Measurements from ENCODE around the gene TNIK. TPM values are rescaled to one million over a fixed set of nuclear protein-coding genes. Genes with fewer than 3 reads are reported as not detected.

TNIK gene
- total and polyA plus RNA-seq, 10 of the 15 experiments (the other 5 are each of a cell fraction or from before 2014, with no cell fraction given) = 13.9 to 74.3 (median 48.2) TPM

DNA sequence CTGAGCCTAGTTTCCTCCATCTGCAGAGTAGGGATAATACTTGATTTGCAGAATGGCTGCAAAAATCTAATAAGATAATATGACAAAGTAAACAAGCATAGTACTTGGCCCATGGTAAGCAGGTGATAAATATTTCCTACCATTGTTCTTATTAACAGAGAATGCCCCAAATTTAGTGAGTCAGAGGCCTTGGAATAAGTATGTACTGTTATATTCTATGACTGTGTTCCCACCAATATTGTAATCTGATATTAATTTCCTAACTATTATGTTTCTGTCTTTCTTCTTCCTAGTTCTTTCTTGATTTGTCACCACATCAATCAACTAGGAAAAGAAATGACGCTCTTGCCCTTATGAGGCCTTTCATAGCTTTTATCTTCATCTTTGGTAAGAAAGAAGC is 255.3 kb downstream of the TNIK start:
- H2AFZ ChIP-seq (ENCODE audit: control insufficient read depth, low read depth, low read length) = no peak overlapping the region
- no peak for TF ChIP-seq CEBPB (IDR thresholded peaks at IDR 0.05; ENCODE audit: borderline replicate concordance in 1 of 2, low read depth in 2 of 2, low read length in 2 of 2)
- no peak for TF ChIP-seq TCF12 (IDR thresholded peaks at IDR 0.05; ENCODE audit: low read depth, low read length)
- no peak for TF ChIP-seq IKZF2 (IDR thresholded peaks at IDR 0.05)
- no peak for TF ChIP-seq TBL1XR1 (IDR thresholded peaks at IDR 0.05; ENCODE audit: low read depth, low read length)
- TF ChIP-seq ZNF384 (IDR thresholded peaks at IDR 0.05; ENCODE audit: borderline replicate concordance, low read depth, low read length) = no peak
- TF ChIP-seq HDAC6 (IDR thresholded peaks at IDR 0.05; ENCODE audit: unreplicated experiment) = no peak
- no peak for TF ChIP-seq NFIC (IDR thresholded peaks at IDR 0.05; ENCODE audit: low read depth, low read length)
- TF ChIP-seq ELK1 (IDR thresholded peaks at IDR 0.05; ENCODE audit: low read depth, low read length) = no peak
- TF ChIP-seq, protein P1, sequence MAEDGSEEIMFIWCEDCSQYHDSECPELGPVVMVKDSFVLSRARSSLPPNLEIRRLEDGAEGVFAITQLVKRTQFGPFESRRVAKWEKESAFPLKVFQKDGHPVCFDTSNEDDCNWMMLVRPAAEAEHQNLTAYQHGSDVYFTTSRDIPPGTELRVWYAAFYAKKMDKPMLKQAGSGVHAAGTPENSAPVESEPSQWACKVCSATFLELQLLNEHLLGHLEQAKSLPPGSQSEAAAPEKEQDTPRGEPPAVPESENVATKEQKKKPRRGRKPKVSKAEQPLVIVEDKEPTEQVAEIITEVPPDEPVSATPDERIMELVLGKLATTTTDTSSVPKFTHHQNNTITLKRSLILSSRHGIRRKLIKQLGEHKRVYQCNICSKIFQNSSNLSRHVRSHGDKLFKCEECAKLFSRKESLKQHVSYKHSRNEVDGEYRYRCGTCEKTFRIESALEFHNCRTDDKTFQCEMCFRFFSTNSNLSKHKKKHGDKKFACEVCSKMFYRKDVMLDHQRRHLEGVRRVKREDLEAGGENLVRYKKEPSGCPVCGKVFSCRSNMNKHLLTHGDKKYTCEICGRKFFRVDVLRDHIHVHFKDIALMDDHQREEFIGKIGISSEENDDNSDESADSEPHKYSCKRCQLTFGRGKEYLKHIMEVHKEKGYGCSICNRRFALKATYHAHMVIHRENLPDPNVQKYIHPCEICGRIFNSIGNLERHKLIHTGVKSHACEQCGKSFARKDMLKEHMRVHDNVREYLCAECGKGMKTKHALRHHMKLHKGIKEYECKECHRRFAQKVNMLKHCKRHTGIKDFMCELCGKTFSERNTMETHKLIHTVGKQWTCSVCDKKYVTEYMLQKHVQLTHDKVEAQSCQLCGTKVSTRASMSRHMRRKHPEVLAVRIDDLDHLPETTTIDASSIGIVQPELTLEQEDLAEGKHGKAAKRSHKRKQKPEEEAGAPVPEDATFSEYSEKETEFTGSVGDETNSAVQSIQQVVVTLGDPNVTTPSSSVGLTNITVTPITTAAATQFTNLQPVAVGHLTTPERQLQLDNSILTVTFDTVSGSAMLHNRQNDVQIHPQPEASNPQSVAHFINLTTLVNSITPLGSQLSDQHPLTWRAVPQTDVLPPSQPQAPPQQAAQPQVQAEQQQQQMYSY (CRISPR knock-in tag; IDR thresholded peaks at IDR 0.05) = no peak
- no peak for TF ChIP-seq HSF1 (IDR thresholded peaks at IDR 0.05; ENCODE audit: low read depth, low read length)
- no peak for TF ChIP-seq NRF1 (conservative IDR thresholded peaks at IDR 0.05; ENCODE audit: low read depth, low read length)
- TF ChIP-seq IRF5 (IDR thresholded peaks at IDR 0.05; ENCODE audit: borderline replicate concordance) = no peak
- TF ChIP-seq FOS (IDR thresholded peaks at IDR 0.05; ENCODE audit: borderline replicate concordance, extremely low read depth, insufficient read length) = no peak
- no peak for TF ChIP-seq POLR2AphosphoS2 (IDR thresholded peaks at IDR 0.05; ENCODE audit: low read depth, low read length)
- peaks cover 4% of the 10 kb centered on the region; the same call in 1 of the 2 replicates for H3K4me1 ChIP-seq (ENCODE audit: control insufficient read depth, insufficient read depth, low read length)
- intact Hi-C loops (cut with micrococcal nuclease; ENCODE audit: unreplicated experiment) = no loop called here
- H3K36me3 ChIP-seq (ENCODE audit: control insufficient read depth in 2 of 2, insufficient read depth in 2 of 2, low read length in 1 of 2) = peaks cover 5 to 35% of the 10 kb centered on the region in 2 experiments
- in situ Hi-C loops (cut with MboI) = no loop called here
- no peaks in the 10 kb centered on the region for H3K27me3 ChIP-seq (replicated peaks in 1 of 2; ENCODE audit: control insufficient read depth in 2 of 2, insufficient read depth in 2 of 2, low read length in 1 of 2)
- CTCF ChIA-PET = interaction anchor here (1.3 to 3.8 kb wide), 2 partner anchors 11 to 16 kb away, joined by 3 to 13 read pairs; no protein-coding TSS in a partner anchor
- H3K27ac ChIP-seq (ENCODE audit: control insufficient read depth, insufficient read depth) = no peak overlapping the region; the same call in 1 of the 2 replicates
- no peak overlapping the region for H3K9ac ChIP-seq (ENCODE audit: control insufficient read depth, insufficient read depth, low read length)
- FAIRE-seq (no peak), ATAC-seq (no peak), DNase-seq (ENCODE audit: low read depth, low spot score) (no peak)
- no peaks in the 10 kb centered on the region for H4K20me1 ChIP-seq (ENCODE audit: control insufficient read depth, insufficient read depth)
- 27% methylated on average over 1 of the region's 1 CpG for WGBS (ENCODE audit: insufficient coverage, insufficient replicate concordance, low lambda C conversion rate, missing lambda C conversion rate)
- H3K4me3 ChIP-seq = no peak overlapping the region
- no peaks in the 10 kb centered on the region; the same call in 2 of the 3 replicates for H3K9me3 ChIP-seq (replicated peaks; ENCODE audit: control insufficient read depth, insufficient read depth, low read length)
- SMC1A ChIA-PET (ENCODE audit: uncharacterized antibody, unreplicated experiment) = interaction anchor here (0.6 to 4.3 kb wide), 7 partner anchors 10 to 627 kb away, joined by 3 to 33 read pairs (median 4); no protein-coding TSS in a partner anchor
- no TSS peak for BruUV-seq (replicated peaks)
- POLR2A ChIA-PET = no interaction called here
- peaks cover 1% of the 10 kb centered on the region; the same call in 1 of the 2 replicates for H3K79me2 ChIP-seq (ENCODE audit: control insufficient read depth, insufficient read depth, low read length)
- RAD21 ChIA-PET (ENCODE audit: unreplicated experiment) = interaction anchor here (1.5 kb wide), 1 partner anchor 16 kb away, joined by 4 read pairs; no protein-coding TSS in a partner anchor
- no peak overlapping the region for H3K4me2 ChIP-seq (ENCODE audit: control insufficient read depth, insufficient read depth)

Measured in GM12878 (cell line).